Articular chondrocyte of knee joint (primary cell): ENCODE results near the gene RGL4. TPM values are rescaled to one million over a fixed set of nuclear protein-coding genes. Genes with fewer than 3 reads are reported as not detected.

Source experiments
- total RNA-seq: library from RNA; depleted of rRNA; stranded (reverse); fragments of >200 nt; gene quantifications from 2 replicates; pipeline ENCODE4 v1.2.3, GENCODE V29; 2012

The RGL4 gene, protein sequence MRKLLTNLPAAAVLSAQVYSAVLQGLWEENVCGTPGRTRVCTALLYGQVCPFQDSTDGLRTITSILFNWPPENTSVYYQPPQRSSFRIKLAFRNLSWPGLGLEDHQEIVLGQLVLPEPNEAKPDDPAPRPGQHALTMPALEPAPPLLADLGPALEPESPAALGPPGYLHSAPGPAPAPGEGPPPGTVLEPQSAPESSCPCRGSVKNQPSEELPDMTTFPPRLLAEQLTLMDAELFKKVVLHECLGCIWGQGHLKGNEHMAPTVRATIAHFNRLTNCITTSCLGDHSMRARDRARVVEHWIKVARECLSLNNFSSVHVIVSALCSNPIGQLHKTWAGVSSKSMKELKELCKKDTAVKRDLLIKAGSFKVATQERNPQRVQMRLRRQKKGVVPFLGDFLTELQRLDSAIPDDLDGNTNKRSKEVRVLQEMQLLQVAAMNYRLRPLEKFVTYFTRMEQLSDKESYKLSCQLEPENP
- not detected in 2 replicates for total RNA-seq

DNA sequence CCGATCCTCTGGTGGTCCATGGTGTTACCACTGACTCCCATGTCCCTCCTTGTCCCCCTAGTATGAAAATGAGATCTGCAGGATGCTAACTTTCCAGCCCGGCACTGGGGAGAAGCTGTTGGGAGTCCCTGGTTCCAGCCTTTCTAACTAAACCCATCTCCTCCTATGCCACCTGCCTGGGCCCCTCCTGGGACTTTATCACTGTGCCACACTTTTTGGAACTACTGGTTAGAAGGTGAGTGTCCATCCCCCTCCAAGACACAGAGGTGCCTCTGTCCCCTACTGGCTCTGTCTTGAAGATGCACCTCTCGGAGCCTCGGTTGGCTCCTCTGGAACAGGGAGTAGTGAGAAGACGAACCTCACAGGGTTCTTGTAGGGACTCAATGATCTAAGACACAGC is at the start of gene RGL4:
Gene RGL4 (plus strand): TSS at position 301 of the 400 bp plus-strand sequence. CDS start 1,018 bp downstream, outside the sequence.

Other genes with a start within 250 kb of the RGL4 start
- not detected in 2 replicates for gene IGLL1, start 110.7 kb upstream of the RGL4 start, total RNA-seq
- 0.11 and 0.13 TPM in 2 replicates for gene DRICH1, start 58.7 kb upstream of the RGL4 start, total RNA-seq
- gene ZNF70, start 60.1 kb downstream of the RGL4 start, total RNA-seq, result 6.3 and 7.1 TPM in 2 replicates
- gene VPREB3, start 63.4 kb downstream of the RGL4 start, total RNA-seq, result not detected in 2 replicates
- 1.2 and 1.9 TPM in 2 replicates for gene C22orf15, start 72.0 kb downstream of the RGL4 start, total RNA-seq
- 3.9 and 6.5 TPM in 2 replicates for gene CHCHD10, start 77.0 kb downstream of the RGL4 start, total RNA-seq
- 3.9 and 4.1 TPM in 2 replicates for gene MMP11, start 81.8 kb downstream of the RGL4 start, total RNA-seq
- gene SMARCB1, start 96.0 kb downstream of the RGL4 start, total RNA-seq, result 44.3 and 48.2 TPM in 2 replicates
- gene DERL3, start 148.0 kb downstream of the RGL4 start, total RNA-seq, result 0.43 and 0.65 TPM in 2 replicates
- 12.3 and 15.3 TPM in 2 replicates for gene SLC2A11, start 166.9 kb downstream of the RGL4 start, total RNA-seq
- gene MIF, start 203.4 kb downstream of the RGL4 start, total RNA-seq, result 156 and 195 TPM in 2 replicates